ENCODE measurements around the gene SPTBN1.
A peak's percentile ranks its signal among the peaks of the same experiment; 100 is the strongest.

Gene SPTBN1

GRCh38 chr2:54553775-54554174 is 97.6 kb downstream of the SPTBN1 start:
- no peak for DNase-seq (ENCODE audit: low read depth in 2 of 2)

GRCh38 chr2:54555318-54555837 is 99.3 kb downstream of the SPTBN1 start:
- no peak for DNase-seq (ENCODE audit: low read depth in 2 of 2)

GRCh38 chr2:54556621-54557121 is 100.5 kb downstream of the SPTBN1 start:
- no peak for DNase-seq (ENCODE audit: low read depth in 2 of 2)

GRCh38 chr2:54557211-54557600 is 101.1 kb downstream of the SPTBN1 start:
- no peak for DNase-seq (ENCODE audit: low read depth in 2 of 2)

DNA sequence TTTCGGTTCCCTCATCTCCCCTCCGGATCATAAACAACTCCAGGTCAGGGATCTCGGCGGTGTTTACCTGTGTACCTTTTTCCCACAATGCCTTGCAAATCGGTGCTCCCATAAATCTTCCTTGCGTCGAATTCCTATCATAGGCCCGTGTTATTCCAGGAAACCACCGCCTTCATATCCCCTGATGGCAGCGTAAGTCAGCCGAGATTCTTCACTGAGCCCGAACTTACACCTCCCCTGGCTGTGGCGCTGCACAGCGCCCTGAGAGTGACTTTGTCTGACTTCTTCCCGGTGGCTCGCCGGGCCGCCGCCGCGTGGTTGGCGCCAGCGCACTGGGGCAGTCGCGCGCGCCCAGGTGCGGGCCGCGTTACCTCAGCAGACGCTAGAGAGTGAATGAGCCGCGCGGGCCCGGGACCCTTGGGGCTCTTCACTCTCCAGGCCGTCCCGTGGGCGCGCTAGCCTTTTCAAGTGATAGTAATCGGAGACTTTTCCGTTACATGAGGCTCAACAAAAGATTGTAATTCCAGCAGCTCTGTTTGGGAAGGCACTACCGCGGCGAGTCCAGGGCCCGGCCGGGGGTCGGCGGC is 101.6 kb downstream of the SPTBN1 start:
- DNase-seq (ENCODE audit: low read depth in 2 of 2): peak; percentile 53 to 63

- DNase-seq (ENCODE audit: low read depth in 2 of 2): peak; percentile 53
Measured at GRCh38 chr2:54558188-54559005, 102.3 kb downstream of the SPTBN1 start.

DNA sequence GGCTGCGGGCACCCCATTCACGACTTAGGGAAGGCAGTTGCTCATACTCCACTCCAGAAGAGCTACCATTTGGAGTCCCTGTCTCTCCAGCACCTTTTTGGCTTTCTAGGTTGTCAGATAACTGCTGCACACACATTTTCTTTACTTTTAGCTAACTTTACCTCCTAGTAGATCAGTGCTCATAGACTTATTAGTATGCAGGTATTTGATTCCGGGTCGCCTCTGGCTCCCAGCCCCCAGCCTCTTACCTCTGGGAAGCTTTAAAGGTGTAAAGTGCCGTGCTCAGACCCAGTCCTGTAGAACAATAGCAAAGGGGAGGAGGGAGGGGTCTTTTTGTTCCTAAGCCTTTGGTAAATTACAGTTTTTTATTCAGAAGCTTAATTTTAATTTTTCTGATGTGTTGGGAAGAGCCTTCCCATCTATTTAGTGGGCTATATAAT is 102.9 kb downstream of the SPTBN1 start:
- no peak for DNase-seq (ENCODE audit: low read depth in 2 of 2)

DNA sequence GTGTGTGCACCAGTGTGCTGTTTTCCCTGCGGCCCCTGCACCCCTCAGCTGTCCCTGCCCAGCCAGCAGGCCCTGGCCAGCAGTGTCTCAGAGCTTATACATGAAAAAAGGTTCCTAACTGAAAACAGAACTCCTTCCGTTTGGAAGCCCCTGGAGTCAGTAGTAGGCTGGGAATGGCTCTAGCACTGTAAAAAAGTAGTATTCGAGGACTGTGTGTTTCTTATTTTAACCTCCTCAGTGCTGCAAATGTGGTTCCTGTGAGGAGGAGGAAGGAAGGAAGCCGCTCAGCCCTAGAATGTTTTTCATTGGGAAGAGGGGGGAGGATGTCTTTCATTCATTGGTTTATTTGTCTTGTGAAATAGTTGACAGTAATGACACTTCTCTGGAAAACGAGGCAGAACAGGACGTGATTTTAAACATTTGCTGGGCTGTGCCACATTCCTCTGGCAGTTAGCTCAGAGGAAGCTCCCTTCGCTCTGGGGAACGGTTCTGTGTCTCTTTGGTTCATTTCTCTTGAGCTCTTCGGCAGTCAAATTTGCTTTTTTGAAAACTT is 103.5 kb downstream of the SPTBN1 start:
- DNase-seq (ENCODE audit: low read depth in 2 of 2): no peak

GRCh38 chr2:54560146-54560881 is 104.2 kb downstream of the SPTBN1 start:
- no peak for DNase-seq (ENCODE audit: low read depth in 2 of 2)

DNA sequence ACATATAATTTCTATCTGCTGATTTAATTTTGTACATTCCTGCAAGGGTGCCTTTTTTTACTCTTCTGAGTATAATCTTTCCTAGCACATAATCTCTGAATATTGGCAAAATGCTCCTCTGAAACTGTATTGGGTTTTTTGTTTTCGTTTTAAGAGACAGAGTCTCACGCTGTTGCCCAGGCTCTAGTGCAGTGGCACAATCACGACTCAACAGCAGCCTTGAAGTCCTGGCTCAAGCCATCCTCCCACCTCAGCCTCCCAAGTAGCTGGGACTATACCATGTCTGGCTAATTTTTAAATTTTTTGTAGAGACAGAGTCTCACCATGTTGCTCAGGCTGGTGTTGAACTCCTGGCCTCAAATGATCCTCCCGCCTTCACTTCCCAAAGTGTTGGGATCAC is 104.9 kb downstream of the SPTBN1 start:
- DNase-seq (ENCODE audit: low read depth in 2 of 2): no peak

GRCh38 chr2:54564439-54564838 is 108.3 kb downstream of the SPTBN1 start:
- no peak for DNase-seq (ENCODE audit: low read depth in 2 of 2)

DNA sequence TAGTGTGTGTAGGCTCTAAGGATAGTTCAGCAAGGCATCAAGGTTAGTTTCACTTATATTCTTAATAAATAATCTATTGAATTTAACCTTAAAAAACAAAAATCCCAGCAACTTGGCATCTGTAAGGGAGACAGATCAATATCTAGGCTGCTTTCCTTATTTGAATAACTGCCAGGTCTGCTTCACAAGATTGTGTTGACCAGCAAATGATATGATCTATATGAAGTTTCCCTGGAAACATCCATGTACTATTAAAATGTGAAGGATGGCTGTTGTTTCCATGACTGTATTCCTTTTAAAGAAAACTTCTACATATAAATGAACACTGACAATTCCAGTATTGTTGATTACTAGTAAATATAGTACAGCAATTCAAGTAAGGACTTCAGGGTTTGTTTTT is 109.4 kb downstream of the SPTBN1 start:
- DNase-seq (ENCODE audit: low read depth in 2 of 2): no peak

- DNase-seq (ENCODE audit: low read depth in 2 of 2): no peak
Measured at GRCh38 chr2:54566896-54567295, 110.8 kb downstream of the SPTBN1 start.

GRCh38 chr2:54568876-54569321 is 112.8 kb downstream of the SPTBN1 start:
- DNase-seq (ENCODE audit: low read depth in 2 of 2): no peak

- no peak for DNase-seq (ENCODE audit: low read depth in 2 of 2)
Measured at GRCh38 chr2:54569745-54570301, 113.7 kb downstream of the SPTBN1 start.

GRCh38 chr2:54570321-54570855 is 114.3 kb downstream of the SPTBN1 start:
- DNase-seq (ENCODE audit: low read depth in 2 of 2): no peak

DNA sequence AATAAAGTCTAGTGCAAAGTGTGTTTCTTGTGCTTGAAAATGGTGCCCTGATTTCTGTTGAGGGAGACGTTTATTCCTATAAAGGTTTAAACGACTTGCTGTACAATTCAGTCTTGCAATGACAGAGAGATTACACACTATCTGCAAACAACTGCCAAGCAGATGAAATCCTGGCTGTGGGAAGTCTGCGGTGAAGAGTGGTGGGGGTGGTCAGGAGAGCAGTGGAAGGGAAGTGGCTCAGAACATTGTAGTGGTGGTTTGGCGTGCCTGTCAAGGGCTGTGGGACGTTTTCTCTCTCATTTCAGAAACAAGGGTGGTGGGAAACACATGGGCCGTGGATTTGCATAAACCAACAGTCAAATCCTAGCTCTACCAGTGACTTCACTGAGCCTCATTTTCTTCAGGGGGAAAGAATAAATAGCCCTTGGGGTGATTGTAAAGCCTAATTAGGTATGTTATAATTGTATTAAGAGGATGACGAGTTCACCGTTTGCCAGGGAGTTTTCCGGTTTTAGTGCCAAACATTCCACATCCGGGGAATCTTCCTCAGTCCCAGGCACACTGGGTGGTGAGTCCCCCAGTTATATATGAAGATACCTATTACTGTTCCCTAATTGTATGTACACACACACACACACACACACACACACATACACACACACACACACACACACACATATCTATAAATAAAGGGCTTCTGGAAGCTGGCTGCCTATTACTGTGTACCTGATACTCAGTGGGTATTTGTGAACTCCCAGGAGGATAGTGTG is 115.0 kb downstream of the SPTBN1 start:
- DNase-seq (ENCODE audit: low read depth in 2 of 2): peak; percentile 67 to 79

DNA sequence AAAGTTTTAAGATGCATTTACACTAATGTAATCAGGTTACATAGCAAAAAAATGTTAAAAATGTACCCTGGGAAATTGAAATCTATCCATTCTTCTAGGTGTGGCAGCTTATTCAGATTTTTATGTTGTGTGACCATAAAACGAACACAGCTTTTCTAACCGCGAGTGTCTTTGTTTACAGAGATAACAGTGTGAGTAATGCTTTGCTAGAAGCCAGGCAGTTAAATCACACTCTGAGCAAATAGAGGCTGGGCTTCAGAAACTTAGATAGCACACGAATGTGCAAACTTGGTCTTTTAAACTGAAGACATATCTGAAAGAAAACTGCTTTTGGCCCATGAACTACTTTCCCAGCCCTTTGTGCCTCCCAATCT is 116.1 kb downstream of the SPTBN1 start:
- no peak for DNase-seq (ENCODE audit: low read depth in 2 of 2)

DNA sequence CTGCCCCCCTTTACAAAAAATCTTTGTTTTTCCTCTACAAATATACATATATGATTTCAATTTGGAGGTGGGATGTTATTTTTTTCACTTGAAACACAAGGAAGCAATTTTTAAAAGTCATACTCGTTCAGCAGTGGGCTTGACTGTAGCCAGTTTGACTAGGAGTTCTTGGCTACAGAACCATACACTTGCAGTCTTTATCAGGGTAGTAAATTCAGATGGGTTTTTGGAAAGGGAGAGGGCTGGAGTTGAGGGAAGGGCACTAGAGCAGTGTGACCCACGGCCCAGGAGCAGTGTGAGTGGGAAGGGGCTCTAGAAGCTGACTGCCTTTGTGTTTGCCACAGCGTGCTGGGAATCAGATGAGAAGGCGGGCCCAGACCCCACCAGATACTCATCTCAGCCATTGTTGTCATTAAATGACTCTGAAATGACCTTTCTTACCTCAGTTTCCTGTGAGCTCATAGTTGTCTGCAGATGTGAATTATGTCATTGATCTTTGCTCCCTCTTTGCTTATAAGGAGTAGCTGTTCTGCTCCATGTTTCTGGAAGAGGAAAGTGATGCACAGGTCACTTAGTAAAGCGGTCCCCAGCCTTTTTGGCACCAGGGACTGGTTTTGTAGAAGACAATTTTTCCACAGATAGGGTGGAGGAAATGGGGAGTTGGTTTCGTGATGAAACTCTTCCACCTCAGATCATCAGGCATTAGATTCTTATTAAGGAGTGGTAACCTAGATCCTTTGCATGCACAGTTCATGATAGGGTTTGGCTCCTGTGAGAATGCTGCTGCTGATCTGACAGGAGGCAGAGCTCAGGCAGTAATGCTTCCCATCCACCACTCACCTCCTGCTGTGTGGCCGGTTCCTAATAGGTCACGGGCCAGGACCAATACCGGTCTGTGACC is 116.8 kb downstream of the SPTBN1 start:
- DNase-seq (ENCODE audit: low read depth in 2 of 2): peak; percentile 32 to 61

GRCh38 chr2:54573537-54573919 is 117.4 kb downstream of the SPTBN1 start:
- DNase-seq (ENCODE audit: low read depth in 2 of 2): no peak
